ENCODE measurements around the gene SLC35F2. TPM values are rescaled to one million over a fixed set of nuclear protein-coding genes. Genes with fewer than 3 reads are reported as not detected.

The SLC35F2 gene
- total RNA-seq, 2 experiments from 2014 or later: 8.7 to 11.0 TPM

DNA sequence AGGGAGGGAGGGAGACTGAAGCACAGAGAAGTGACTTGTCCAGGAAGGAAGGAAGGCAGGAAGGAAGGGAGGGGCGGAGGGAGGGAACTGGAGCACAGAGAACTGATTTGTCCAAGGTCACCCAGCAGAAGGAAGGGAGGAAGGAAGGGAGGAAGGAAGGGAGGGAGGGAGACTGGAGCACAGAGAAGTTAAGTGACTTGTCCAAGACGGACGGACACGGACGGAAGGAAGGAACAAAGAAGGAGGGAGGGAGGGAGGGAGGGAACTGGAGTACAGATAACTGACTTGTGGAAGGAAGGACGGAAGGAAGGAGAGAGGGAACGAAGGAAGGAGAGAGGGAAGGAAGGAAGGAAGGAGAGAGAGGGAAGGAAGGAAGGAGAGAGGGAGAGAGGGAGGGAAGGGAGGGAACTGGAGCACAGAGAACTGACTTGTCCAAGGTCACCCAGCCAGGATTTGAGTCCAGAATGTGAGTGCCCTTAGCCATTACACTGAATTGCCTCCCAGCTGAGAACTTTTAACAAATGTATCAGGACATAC is 1.5 kb downstream of the SLC35F2 start:
- Mint-ChIP-seq H3K27ac (no peak overlapping the region), H3K4me3 (no peak overlapping the region), H3K36me3 (ENCODE audit: low read depth) (peaks cover 2% of the 10 kb centered on the region), H3K9me3 (ENCODE audit: insufficient read depth) (no peaks in the 10 kb centered on the region), H3K4me1 (ENCODE audit: low read depth) (peaks cover 25% of the 10 kb centered on the region), H3K27me3 (ENCODE audit: low read depth) (peaks cover 2% of the 10 kb centered on the region)
- no peak for DNase-seq
- ChIA-PET CTCF (no interaction called here), POLR2A (no interaction called here)
- ATAC-seq: no peak

- CTCF ChIA-PET: no interaction called here
- DNase-seq (no peak), ATAC-seq (no peak)
- Mint-ChIP-seq H3K4me3 (no peak overlapping the region), H3K36me3 (ENCODE audit: low read depth) (peaks cover 2% of the 10 kb centered on the region), H3K27ac (no peak overlapping the region), H3K9me3 (ENCODE audit: insufficient read depth) (no peaks in the 10 kb centered on the region), H3K27me3 (ENCODE audit: low read depth) (peaks cover 2% of the 10 kb centered on the region), H3K4me1 (ENCODE audit: low read depth) (peaks cover 25% of the 10 kb centered on the region)
- POLR2A ChIA-PET: no interaction called here
Observed at GRCh38 chr11:107856180-107856980, 2.2 kb downstream of the SLC35F2 start.

DNA sequence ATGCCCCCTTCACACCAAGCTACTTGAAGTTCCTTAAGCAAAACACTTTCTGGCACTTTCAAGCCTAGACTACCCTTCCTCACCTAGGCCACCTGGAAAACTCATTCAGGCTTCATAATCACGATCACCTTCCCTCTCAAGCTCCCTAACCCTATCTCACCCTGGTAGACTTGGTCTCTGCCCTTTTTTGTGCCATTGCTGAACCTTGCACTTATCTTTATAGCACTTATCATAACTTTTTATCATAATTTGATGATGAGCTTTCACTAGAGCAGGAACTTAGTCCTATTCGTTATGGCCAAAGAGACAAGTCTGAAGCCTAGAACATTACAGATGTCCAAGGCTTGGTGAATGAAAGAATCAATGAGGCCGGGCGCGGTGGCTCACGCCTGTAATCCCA is 5.5 kb downstream of the SLC35F2 start:
- Mint-ChIP-seq H3K4me1 (ENCODE audit: low read depth) (peaks cover 11% of the 10 kb centered on the region), H3K27ac (no peak overlapping the region), H3K27me3 (ENCODE audit: low read depth) (no peaks in the 10 kb centered on the region), H3K36me3 (ENCODE audit: low read depth) (peaks cover 2% of the 10 kb centered on the region), H3K9me3 (ENCODE audit: insufficient read depth) (no peaks in the 10 kb centered on the region), H3K4me3 (no peak overlapping the region)
- DNase-seq (no peak), ATAC-seq (no peak)
- POLR2A ChIA-PET: interaction anchor here (0.6 kb wide), 1 partner anchor 76 kb away, joined by 4 read pairs; no protein-coding TSS in a partner anchor
- CTCF ChIA-PET: interaction anchor here (1.1 kb wide), 1 partner anchor 11 kb away, joined by 4 read pairs; no protein-coding TSS in a partner anchor

- CTCF ChIA-PET: no interaction called here
- DNase-seq: no peak
Observed at GRCh38 chr11:107851704-107852310, 6.8 kb downstream of the SLC35F2 start.

DNA sequence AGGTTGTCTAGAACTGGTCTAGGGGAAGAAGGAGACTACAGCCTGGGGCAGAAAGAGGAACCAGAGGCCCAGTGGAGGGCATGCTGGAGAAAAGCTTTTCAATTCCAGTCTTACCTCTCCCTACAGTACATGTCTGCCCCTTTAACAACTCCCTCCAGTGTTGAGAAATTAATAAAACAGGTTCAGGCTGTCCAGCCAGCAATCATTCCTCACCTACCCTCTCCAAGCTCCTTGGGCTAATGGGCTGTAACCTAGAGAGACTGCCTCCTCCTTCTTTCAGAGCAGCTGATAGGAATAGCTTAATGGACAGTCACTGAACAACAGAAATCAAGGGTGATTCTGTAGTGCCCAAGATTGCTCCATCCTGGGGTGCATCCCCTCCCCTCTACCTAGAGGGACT is 8.8 kb downstream of the SLC35F2 start:
- CTCF ChIA-PET: no interaction called here
- Mint-ChIP-seq H3K27me3 (ENCODE audit: low read depth) (no peaks in the 10 kb centered on the region), H3K4me3 (no peak overlapping the region), H3K27ac (no peak overlapping the region), H3K9me3 (ENCODE audit: insufficient read depth) (no peaks in the 10 kb centered on the region), H3K4me1 (ENCODE audit: low read depth) (peaks cover 15% of the 10 kb centered on the region), H3K36me3 (ENCODE audit: low read depth) (peaks cover 7% of the 10 kb centered on the region)
- ATAC-seq: no peak
- POLR2A ChIA-PET: no interaction called here
- no peak for DNase-seq

More at GRCh38 chr11:107851704-107852310, 6.8 kb downstream of the SLC35F2 start:
- POLR2A ChIA-PET: no interaction called here
- H3K27me3 Mint-ChIP-seq (ENCODE audit: low read depth): no peaks in the 10 kb centered on the region
- H3K9me3 Mint-ChIP-seq (ENCODE audit: insufficient read depth): no peaks in the 10 kb centered on the region
- no peak for ATAC-seq
- peaks cover 4% of the 10 kb centered on the region for H3K36me3 Mint-ChIP-seq (ENCODE audit: low read depth)
- H3K4me1 Mint-ChIP-seq (ENCODE audit: low read depth): peaks cover 11% of the 10 kb centered on the region
- H3K27ac Mint-ChIP-seq: no peak overlapping the region
- H3K4me3 Mint-ChIP-seq: no peak overlapping the region

DNA sequence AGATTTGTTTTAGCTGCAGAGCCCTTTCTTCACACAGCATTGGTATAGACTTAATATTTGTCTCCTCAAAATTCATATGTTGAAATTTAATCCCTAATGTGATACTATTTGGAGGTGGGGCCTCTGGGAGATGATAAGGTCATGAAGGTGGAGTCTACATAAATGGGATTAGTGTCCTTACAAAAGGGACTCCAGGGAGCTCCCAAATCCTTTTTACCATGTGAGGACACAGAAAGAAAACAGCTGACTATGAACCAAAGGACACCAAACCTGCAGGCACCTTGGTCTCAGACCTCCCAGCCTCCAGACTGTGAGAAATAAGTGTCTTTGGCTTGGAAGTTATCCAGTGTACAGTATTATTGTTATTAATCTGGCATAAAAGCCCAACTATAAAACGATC is 10.2 kb downstream of the SLC35F2 start:
- CTCF ChIA-PET: interaction anchor here (1.0 to 1.2 kb wide), 3 partner anchors 11 to 46 kb away, joined by 3 to 4 read pairs (median 3); no protein-coding TSS in a partner anchor

GRCh38 chr11:107847184-107847583 is 11.4 kb downstream of the SLC35F2 start:
- H3K9me3 Mint-ChIP-seq (ENCODE audit: insufficient read depth): no peaks in the 10 kb centered on the region
- no peak overlapping the region for H3K4me3 Mint-ChIP-seq
- ATAC-seq (no peak), DNase-seq (no peak)
- H3K36me3 Mint-ChIP-seq (ENCODE audit: low read depth): peaks cover 16% of the 10 kb centered on the region
- H3K27me3 Mint-ChIP-seq (ENCODE audit: low read depth): no peaks in the 10 kb centered on the region
- no peak overlapping the region for H3K27ac Mint-ChIP-seq
- ChIA-PET POLR2A (no interaction called here), CTCF (interaction anchor here (0.7 to 1.0 kb wide), 2 partner anchors 47 to 791 kb away, joined by 3 to 5 read pairs; no protein-coding TSS in a partner anchor)
- H3K4me1 Mint-ChIP-seq (ENCODE audit: low read depth): peaks cover 28% of the 10 kb centered on the region

More for the DNA sequence above, 10.2 kb downstream of the SLC35F2 start:
- Mint-ChIP-seq H3K4me3 (no peak overlapping the region), H3K9me3 (ENCODE audit: insufficient read depth) (no peaks in the 10 kb centered on the region), H3K27me3 (ENCODE audit: low read depth) (no peaks in the 10 kb centered on the region), H3K36me3 (ENCODE audit: low read depth) (peaks cover 11% of the 10 kb centered on the region), H3K4me1 (ENCODE audit: low read depth) (peaks cover 19% of the 10 kb centered on the region), H3K27ac (no peak overlapping the region)
- ATAC-seq (no peak), DNase-seq (no peak)
- POLR2A ChIA-PET: no interaction called here

DNA sequence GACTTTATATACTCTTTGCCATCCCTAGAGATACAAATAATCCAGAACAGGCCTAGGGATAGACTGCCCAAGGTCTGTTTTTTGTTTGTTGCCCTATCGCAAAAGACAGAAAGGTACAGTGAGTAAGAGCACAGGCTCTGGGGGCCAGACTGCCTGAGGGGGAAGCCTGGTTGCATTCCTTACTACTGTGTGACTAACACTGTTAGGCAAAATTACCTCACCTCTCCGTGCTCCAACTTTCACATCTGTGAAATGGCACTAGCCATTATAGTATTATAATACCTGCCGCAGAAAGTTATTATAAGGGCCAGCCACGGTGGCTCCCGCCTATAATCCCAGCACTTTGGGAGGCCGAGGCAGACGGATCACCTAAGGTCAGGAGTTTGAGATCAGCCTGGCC is 14.5 kb downstream of the SLC35F2 start:
- Mint-ChIP-seq H3K4me1 (ENCODE audit: low read depth) (peaks cover 52% of the 10 kb centered on the region), H3K27ac (no peak overlapping the region), H3K36me3 (ENCODE audit: low read depth) (peaks cover 18% of the 10 kb centered on the region), H3K27me3 (ENCODE audit: low read depth) (no peaks in the 10 kb centered on the region), H3K9me3 (ENCODE audit: insufficient read depth) (no peaks in the 10 kb centered on the region), H3K4me3 (no peak overlapping the region)
- ATAC-seq: no peak
- ChIA-PET CTCF (no interaction called here), POLR2A (no interaction called here)
- DNase-seq: no peak

GRCh38 chr11:107842412-107843100 is 16.0 kb downstream of the SLC35F2 start:
- Mint-ChIP-seq H3K36me3 (ENCODE audit: low read depth) (peaks cover 16% of the 10 kb centered on the region), H3K27me3 (ENCODE audit: low read depth) (no peaks in the 10 kb centered on the region), H3K9me3 (ENCODE audit: insufficient read depth) (no peaks in the 10 kb centered on the region), H3K4me1 (ENCODE audit: low read depth) (peaks cover 47% of the 10 kb centered on the region), H3K4me3 (no peak overlapping the region), H3K27ac (no peak overlapping the region)
- POLR2A ChIA-PET: no interaction called here
- DNase-seq: no peak
- CTCF ChIA-PET: no interaction called here
- no peak for ATAC-seq

DNA sequence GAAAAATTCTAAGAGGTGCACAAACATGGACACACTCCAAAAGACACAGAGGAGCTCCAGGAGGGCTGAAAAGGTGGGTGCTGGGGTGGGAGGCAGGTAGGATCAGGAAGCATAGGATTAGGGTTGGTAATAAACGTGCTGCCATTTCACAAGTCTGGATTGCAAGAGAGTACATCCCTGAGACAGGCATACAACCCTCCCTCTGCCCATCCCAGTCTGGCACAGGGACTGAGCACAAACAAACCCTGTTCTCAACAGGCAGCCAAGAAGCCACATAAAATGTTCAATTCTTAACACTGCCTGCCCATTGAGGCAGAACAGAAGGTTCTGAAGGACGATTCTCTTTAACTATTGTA is 18.5 kb downstream of the SLC35F2 start:
- ChIA-PET CTCF (interaction anchor here (0.7 to 1.4 kb wide), 3 partner anchors 9 to 169 kb away, joined by 3 to 4 read pairs (median 3); partner anchors contain the start of gene CUL5), POLR2A (interaction anchor here (0.6 to 1.2 kb wide), 2 partner anchors 20 to 396 kb away, joined by 3 read pairs; no protein-coding TSS in a partner anchor)
- ATAC-seq (no peak), DNase-seq (no peak)
- peaks cover 12% of the 10 kb centered on the region for H3K36me3 Mint-ChIP-seq (ENCODE audit: low read depth)
- H3K4me1 Mint-ChIP-seq (ENCODE audit: low read depth): peaks cover 39% of the 10 kb centered on the region
- no peaks in the 10 kb centered on the region for H3K27me3 Mint-ChIP-seq (ENCODE audit: low read depth)
- H3K27ac Mint-ChIP-seq: peak overlapping the region; percentile 95
- H3K9me3 Mint-ChIP-seq (ENCODE audit: insufficient read depth): no peaks in the 10 kb centered on the region
- peak overlapping the region; percentile 45 for H3K4me3 Mint-ChIP-seq

DNA sequence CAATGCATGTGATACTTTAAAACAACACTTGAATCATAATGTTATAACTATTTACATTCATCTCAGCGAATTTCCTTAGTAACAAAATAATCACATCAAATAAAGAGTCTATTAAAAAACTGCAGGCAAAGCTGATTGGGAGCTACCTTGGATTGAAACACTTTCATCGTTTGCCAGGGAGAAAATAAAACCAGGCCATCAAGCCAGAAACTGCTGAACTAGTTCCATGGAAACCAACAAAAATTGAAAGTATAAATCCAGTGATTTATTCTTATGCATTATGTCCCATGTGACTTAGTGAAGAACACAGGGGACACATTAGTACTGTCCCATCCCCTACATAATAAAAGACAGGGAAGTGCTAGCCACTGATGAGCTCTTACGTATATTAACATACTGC is 21.7 kb downstream of the SLC35F2 start:
- POLR2A ChIA-PET: interaction anchor here (0.8 kb wide), 1 partner anchor 661 kb away, joined by 3 read pairs; the partner anchor contains the start of gene POGLUT3
- Mint-ChIP-seq H3K27me3 (ENCODE audit: low read depth) (no peaks in the 10 kb centered on the region), H3K36me3 (ENCODE audit: low read depth) (peaks cover 2% of the 10 kb centered on the region), H3K4me1 (ENCODE audit: low read depth) (peaks cover 25% of the 10 kb centered on the region), H3K4me3 (no peak overlapping the region), H3K27ac (no peak overlapping the region), H3K9me3 (ENCODE audit: insufficient read depth) (no peaks in the 10 kb centered on the region)
- CTCF ChIA-PET: interaction anchor here (1.7 kb wide), 1 partner anchor 12 kb away, joined by 4 read pairs; no protein-coding TSS in a partner anchor
- DNase-seq (no peak), ATAC-seq (no peak)

Data from activated CD8-positive, alpha-beta T cell treated with anti-CD3 and anti-CD28 coated beads, Interleukin-2, amount 10 ng/mL, durations not matched to agents 7 days and 5 days (primary cell).